NCI-H446 (cell line): Measurements from ENCODE around the gene FBXL12.
"Not testable (repeated sequence)": the region's sequence is repeated elsewhere in the genome, so short reads cannot be mapped to it uniquely, and the experiment has no call there.

Source experiments
- DNase-seq, 2 experiments: peaks; one replicate each; lab custom pipeline; 2025; lab: John Stamatoyannopoulos, UW

FBXL12 gene

GRCh38 chr19:9818734-9819595 is at the start of gene FBXL12:
Gene FBXL12 (minus strand): TSS chr19:9819079. CDS start chr19:9818813, 266 bp downstream.
- DNase-seq: peak; percentile 99 to 100

DNA sequence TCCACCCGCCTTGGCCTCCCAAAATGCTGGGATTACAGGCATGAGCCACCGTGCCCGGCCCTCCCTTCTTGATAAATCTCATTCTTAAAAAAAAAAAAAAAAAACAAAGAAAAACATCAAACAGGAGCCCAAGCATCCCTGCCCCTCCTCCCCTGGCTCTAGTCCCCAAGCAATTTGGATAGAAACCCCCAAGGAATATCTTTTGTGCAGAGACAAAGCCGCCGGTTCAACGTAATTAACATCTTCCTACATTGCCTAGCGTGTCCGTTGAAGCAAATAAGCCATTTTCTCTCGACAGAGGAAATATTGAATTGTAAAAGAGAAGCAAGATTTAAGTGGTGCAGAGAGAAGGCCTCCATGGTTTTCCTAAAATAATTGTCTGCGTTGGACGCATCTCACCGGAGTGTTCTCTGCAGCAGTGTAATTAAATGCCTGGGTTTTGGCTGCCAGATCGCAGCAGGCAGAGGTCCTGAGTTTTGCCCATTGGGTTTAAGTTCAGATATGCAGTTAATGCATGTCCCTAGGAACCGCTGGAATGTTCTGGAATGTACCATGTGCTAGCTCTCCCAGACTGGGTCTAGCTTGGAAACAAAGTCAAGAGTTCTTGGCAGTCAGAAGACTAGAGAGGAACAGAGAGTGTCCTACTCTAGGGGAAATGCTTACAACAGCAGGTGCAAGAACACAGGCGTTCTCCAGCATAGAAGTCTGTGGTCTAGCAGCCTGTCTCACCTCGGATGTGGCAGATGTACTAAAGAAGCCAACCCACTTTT is 47.0 kb upstream of the FBXL12 start:
- DNase-seq: no peak

- DNase-seq: no peak
Measured at GRCh38 chr19:9863759-9864158, 44.9 kb upstream of the FBXL12 start.

- no peak for DNase-seq
Measured at GRCh38 chr19:9862938-9863337, 44.1 kb upstream of the FBXL12 start.

GRCh38 chr19:9861503-9861902 is 42.6 kb upstream of the FBXL12 start:
- no peak for DNase-seq

DNA sequence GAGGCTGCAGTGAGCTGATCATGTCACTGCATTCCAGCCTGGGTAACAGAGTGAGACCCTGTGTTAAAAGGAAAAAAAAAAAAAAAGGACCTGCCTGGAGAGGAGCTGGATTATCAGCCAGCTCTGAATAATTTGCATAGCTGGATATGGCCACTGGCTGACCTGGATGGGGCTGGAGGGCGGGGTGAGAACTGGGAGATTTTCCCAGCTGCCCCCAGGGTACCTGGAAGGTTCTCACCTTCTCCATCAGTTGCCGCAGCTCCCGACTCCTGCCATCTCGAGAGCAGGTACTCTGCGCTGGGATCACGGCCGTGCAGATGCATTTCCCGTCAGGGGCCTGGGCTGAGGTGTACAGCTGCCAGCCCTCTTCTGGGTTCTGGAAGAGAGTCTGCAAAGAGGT is 41.5 kb upstream of the FBXL12 start:
- no peak for DNase-seq

- no peak for DNase-seq
Measured at GRCh38 chr19:9858766-9859165, 39.9 kb upstream of the FBXL12 start.

- no peak for DNase-seq
Measured at GRCh38 chr19:9857920-9858746, 39.3 kb upstream of the FBXL12 start.

GRCh38 chr19:9857076-9857721 is 38.3 kb upstream of the FBXL12 start:
- no peak for DNase-seq

DNA sequence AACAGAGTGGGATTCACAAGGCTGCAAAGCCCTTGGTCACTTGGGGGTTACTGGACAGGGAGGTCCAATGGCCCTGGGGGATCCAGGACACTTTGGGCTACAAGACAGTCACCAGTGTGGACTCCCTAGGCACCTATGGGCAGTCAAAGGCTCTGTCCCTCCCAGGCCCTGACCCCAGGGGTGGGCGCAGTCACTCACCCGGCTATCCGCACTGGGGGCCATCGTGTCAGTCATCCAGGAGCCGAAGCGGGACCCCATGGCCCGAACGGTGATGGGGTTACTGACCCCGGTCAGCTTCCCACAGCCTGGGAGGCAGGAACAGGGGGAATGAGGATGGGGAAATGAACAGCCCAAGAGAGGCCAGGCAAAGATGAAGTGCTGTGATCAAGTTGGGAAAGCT is 37.7 kb upstream of the FBXL12 start:
- DNase-seq: no peak

DNA sequence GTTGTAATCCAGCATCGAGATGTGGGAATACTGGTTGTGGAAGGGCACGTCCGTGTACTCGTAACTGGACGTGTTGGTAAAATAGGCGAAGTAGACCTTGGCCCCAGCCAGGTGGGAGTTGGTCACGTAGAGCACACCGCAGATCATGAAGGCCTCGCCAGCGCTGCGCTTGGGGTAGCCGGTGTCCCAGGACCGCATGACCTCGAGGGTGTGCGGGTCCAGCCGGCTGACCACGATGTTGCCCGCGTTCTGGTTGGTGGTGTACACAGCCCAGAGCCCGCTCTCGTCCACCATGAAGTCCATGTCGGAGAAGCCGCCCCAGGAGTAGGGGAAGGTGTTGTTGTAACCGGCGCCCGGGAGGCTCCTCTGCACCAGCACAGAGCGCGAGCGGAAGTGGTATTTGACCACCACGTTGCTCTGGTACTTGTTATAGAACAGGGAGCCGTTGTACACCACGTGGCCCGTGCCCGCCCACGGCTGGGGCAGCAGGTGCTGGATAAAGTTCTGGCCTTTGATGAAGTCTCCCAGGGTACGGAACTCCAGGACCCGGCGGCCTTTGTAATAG is 35.5 kb upstream of the FBXL12 start:
- no peak for DNase-seq

GRCh38 chr19:9850235-9850959 is 31.5 kb upstream of the FBXL12 start:
- DNase-seq: no peak

DNA sequence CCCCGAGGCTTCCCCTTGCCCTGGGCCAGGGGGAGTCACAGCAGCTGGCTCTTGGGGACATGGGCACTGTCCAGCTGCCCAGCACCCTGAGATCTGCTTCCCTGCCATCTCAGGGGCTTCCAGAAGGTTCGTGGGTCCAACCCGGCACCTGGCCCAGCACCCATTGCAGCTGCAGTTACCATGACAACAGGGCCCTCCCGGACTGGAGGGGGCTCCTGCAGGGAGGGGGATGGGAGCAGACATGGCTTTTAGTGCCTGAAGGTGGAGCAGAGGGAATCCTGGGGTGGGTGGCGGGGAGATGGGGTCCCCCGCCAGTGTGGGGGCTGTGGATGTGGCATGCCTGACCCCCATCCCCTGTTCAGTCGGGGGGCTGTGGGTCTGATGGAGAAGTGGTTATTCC is 30.9 kb upstream of the FBXL12 start:
- DNase-seq: no peak

- no peak for DNase-seq
Measured at GRCh38 chr19:9848762-9849161, 29.9 kb upstream of the FBXL12 start.

- no peak for DNase-seq
Measured at GRCh38 chr19:9848060-9848459, 29.2 kb upstream of the FBXL12 start.

GRCh38 chr19:9847087-9847671 is 28.3 kb upstream of the FBXL12 start:
- peak in 1 of 2 experiments; percentile 44 for DNase-seq

- not testable (repeated sequence) for DNase-seq
Measured at GRCh38 chr19:9843626-9844273, 24.9 kb upstream of the FBXL12 start.

- DNase-seq: no peak
Measured at GRCh38 chr19:9842834-9843625, 24.2 kb upstream of the FBXL12 start.

GRCh38 chr19:9839415-9839814 is 20.5 kb upstream of the FBXL12 start:
- peak in 1 of 2 experiments; percentile 21 for DNase-seq
